GM12892 (cell line): ENCODE measurements around the gene CA6.
"Not testable (repeated sequence)": the region's sequence is repeated elsewhere in the genome, so short reads cannot be mapped to it uniquely, and the experiment has no call there.

Experiments used
- POLR2AphosphoS5 ChIP-seq: IDR thresholded peaks from 2 replicates; pipeline ENCODE4 v1.6.1; 2011; ENCODE audit warnings: low read depth, low read length, control low read depth
- TAF1 ChIP-seq: IDR thresholded peaks from 2 replicates; pipeline ENCODE4 v1.6.1; 2011; ENCODE audit warnings: low read depth, mild to moderate bottlenecking, control low read depth, low read length, borderline replicate concordance

DNA sequence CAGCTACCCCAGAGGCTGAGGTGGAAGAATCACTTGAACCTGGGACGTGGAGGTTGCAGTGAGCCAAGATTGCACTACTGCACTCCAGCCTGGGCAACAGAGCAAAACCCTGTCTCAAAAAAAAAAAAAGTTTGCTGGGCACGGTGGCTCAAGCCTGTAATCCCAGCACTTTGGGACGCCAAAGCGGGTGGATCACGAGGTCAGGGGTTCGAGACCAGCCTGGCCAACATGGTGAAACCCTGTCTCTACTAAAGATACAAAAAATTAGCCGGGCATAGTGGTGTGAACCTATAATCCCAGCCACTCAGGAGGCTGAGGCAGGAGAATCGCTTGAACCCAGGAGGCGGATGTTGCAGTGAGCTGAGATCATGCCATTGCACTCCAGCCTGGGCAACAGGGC, 23.2 kb downstream of the CA6 start:
- TF ChIP-seq POLR2AphosphoS5, TAF1: not testable (repeated sequence)
